Pancreas (tissue), 10 donors: ENCODE results near the gene GOPC. TPM values are rescaled to one million over a fixed set of nuclear protein-coding genes. Genes with fewer than 3 reads are reported as not detected.

ENCODE experiments used
- ATAC-seq, 4 donors: fragments of 200-7000 bp; cut with Tn5 transposase; one replicate each; pipeline versions ENCODE4 v1.8.0 to v1.9.1; 2020; ENCODE audit warnings: mild to moderate bottlenecking in 4 of 4, moderate library complexity in 4 of 4
- DNase-seq, 6 donors: peaks; one replicate each; pipeline ENCODE4 v3.0.0-alpha.2; 2020
- FAIRE-seq: peaks from 2 replicates; lab custom pipeline; 2012; peaks lifted over from hg19 to GRCh38; lab: Jason Lieb, UNC
- H3K27ac ChIP-seq, 4 donors: fragments of 200-600 bp; sonication (generic); 1 replicate in 3 of 4; 2 replicates in 1 of 4; pipeline versions ENCODE4 v1.5.0 to v1.8.0; 2020
- H3K27me3 ChIP-seq, 4 donors: fragments of 200-600 bp; one replicate each; pipeline ENCODE4 v1.8.0; 2021
- H3K36me3 ChIP-seq, 3 donors: fragments of 200-600 bp; sonication (generic) in 1 of 3; one replicate each; pipeline versions ENCODE4 v1.5.0 to v1.8.0; 2020 to 2021
- H3K4me1 ChIP-seq, 3 donors: fragments of 200-600 bp; one replicate each; pipeline ENCODE4 v1.8.0; 2021
- H3K4me3 ChIP-seq, 4 donors: fragments of 200-600 bp; sonication (generic) in 2 of 4; one replicate each; pipeline versions ENCODE4 v1.5.0 to v1.8.0; 2020 to 2021
- H3K9me3 ChIP-seq, 4 donors: fragments of 200-600 bp; one replicate each; pipeline ENCODE4 v1.8.0; 2021
- WGBS, 2 donors: extraction: QIAGEN DNeasy Blood & Tissue Kit; methylation state at CpG; one replicate each; pipeline ENCODE4 v1.1.7; 2013; 5-methylcytosine and 5-hydroxymethylcytosine counted together
- intact Hi-C, 3 donors: fragments of 100-400 bp; cut with DNase I; formaldehyde crosslinking; loops; one replicate each; pipeline versions ENCODE4 v1.11.1 to v1.14.2; 2022
- polyA plus RNA-seq, 2 donors: library from polyadenylated mRNA; stranded (reverse); fragments of 200-250 nt; gene quantifications; one replicate each; pipeline ENCODE4 v1.2.3, GENCODE V29; 2013
- total RNA-seq, 6 donors: library from RNA; stranded (reverse); fragmentation: NEBNext Ultra II Directional in 4 of 6; extraction: Animal tissue kit (Norgen Biotek cat#: 25700) in 4 of 6; gene quantifications; one replicate each; pipeline versions ENCODE4 v1.2.1 to v1.2.4, GENCODE V29; 2021 to 2023
- TF ChIP-seq, protein P1 (sequence below), 4 donors: fragments of 200-600 bp; sonication (generic) in 3 of 4; IDR thresholded peaks; one replicate each; pipeline versions ENCODE4 v1.5.0 to v1.8.0; 2021; ENCODE audit warnings: antibody characterized with exemption in 4 of 4
- donor health status: healthy with polysubstance abuse.
- donor health status: DM: no; HTN: no; CAD: no; lungs with moderate emphysema.
- donor health status: DM: no; HTN: no; CAD: no.
- donor health status: control.
- donor health status: control.
- donor health status: Bipolar disorder and iron deficiency.
- donor health status: DM: yes; HTN: yes; CAD: no.
- donor health status: DM: no; HTN: no; CAD: no.
- donor health status: DM: no; HTN: no; CAD: no.
- donor health status: DM: yes; HTN: yes; CAD: no.

GOPC gene
- total and polyA plus RNA-seq, 8 donors, result 5.1 to 13.9 (median 8.9) TPM

DNA sequence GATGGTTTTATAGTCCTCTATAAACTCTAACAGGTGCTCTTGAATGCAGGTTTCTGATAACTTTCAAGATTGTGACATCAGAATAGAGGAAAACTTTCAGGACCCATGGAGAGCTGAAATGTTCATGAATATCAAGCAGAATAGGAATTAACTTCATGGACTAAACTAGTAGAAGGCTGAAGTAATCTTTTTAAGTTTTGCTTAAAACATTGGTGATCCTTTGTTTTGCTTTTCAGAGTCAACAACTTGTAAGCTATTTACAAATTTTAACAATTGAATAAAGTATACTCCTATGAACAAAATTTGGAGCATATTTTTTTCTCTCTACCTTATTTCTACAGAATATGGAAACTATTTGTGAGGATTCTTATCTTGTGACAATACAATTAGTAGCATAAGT is 25.2 kb upstream of the GOPC start:
- no peaks in the 10 kb centered on the region for H3K4me1 ChIP-seq
- TF ChIP-seq, protein P1, sequence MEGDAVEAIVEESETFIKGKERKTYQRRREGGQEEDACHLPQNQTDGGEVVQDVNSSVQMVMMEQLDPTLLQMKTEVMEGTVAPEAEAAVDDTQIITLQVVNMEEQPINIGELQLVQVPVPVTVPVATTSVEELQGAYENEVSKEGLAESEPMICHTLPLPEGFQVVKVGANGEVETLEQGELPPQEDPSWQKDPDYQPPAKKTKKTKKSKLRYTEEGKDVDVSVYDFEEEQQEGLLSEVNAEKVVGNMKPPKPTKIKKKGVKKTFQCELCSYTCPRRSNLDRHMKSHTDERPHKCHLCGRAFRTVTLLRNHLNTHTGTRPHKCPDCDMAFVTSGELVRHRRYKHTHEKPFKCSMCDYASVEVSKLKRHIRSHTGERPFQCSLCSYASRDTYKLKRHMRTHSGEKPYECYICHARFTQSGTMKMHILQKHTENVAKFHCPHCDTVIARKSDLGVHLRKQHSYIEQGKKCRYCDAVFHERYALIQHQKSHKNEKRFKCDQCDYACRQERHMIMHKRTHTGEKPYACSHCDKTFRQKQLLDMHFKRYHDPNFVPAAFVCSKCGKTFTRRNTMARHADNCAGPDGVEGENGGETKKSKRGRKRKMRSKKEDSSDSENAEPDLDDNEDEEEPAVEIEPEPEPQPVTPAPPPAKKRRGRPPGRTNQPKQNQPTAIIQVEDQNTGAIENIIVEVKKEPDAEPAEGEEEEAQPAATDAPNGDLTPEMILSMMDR (IDR thresholded peaks at IDR 0.05), result no peak
- H3K4me3 ChIP-seq, result no peak overlapping the region
- intact Hi-C loops, result no loop called here
- FAIRE-seq, result no peak
- no peaks in the 10 kb centered on the region for H3K36me3 ChIP-seq
- no peaks in the 10 kb centered on the region for H3K9me3 ChIP-seq
- no peak overlapping the region for H3K27ac ChIP-seq
- DNase-seq, result no peak
- ATAC-seq, result no peak
- no peaks in the 10 kb centered on the region for H3K27me3 ChIP-seq

DNA sequence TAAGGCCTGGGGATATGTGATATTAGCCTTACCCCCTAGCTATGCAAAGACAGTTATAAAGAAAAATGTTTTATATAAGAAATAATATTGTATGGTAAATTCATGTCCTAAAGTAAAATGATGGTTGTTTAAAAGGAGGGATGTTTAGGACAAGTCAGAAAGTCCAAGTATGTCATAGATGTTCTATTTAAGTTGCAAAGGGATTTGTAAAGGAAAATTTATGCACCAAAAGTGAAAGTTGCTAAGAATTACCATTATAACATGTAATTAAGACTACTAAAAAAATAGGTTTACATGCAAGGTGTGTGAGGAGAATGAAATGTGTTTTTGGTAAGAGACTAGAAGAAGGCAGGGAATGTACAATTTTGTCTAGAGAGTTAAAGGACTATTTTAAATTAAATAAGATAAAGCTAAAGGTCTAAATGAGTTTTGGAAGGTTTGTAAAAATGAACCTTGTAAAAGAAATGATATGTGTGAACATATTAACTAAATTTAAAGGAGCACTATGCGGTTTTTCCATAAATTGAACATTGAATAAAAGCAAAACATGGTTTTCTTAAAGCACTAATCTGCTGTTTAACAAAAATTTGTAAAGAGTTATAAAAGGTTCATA is 22.7 kb upstream of the GOPC start:
- ATAC-seq (no peak), DNase-seq (no peak), FAIRE-seq (no peak)
- WGBS, 2 donors, result 73 to 81% methylated on average over 1 of the region's 1 CpG
- TF ChIP-seq, protein P1 (IDR thresholded peaks at IDR 0.05), result no peak
- Histone ChIP-seq H3K36me3 (no peaks in the 10 kb centered on the region), H3K27ac (no peak overlapping the region), H3K27me3 (no peaks in the 10 kb centered on the region), H3K4me1 (no peaks in the 10 kb centered on the region), H3K4me3 (no peak overlapping the region), H3K9me3 (no peaks in the 10 kb centered on the region)
- intact Hi-C loops, result no loop called here

DNA sequence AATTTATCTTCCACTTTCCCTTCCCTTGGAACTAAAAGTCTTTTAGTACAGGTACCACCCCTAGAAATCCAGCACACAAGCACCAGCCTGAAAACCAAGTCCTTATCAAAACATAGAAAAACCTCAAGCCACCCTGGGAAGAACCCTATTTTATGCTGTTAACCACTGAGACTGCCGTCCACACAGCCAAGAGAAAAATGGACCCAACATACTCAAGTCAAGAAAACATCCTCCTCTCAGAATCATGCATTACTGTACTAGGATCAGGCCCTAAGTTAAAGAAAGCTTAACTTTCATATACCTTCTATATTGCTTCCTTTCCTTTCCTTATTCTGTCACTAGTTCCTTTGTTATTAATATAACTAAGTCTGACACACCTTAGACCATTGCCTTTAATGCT is 16.9 kb upstream of the GOPC start:
- FAIRE-seq (no peak), DNase-seq (no peak), ATAC-seq (no peak)
- TF ChIP-seq, protein P1 (IDR thresholded peaks at IDR 0.05), result no peak
- no peaks in the 10 kb centered on the region for H3K27me3 ChIP-seq
- no peak overlapping the region for H3K27ac ChIP-seq
- H3K4me1 ChIP-seq, result no peaks in the 10 kb centered on the region
- 85 to 90% methylated on average over 1 of the region's 1 CpG for WGBS, 2 donors
- intact Hi-C loops, result no loop called here
- no peaks in the 10 kb centered on the region for H3K9me3 ChIP-seq
- H3K4me3 ChIP-seq, result no peak overlapping the region
- H3K36me3 ChIP-seq, result no peaks in the 10 kb centered on the region

DNA sequence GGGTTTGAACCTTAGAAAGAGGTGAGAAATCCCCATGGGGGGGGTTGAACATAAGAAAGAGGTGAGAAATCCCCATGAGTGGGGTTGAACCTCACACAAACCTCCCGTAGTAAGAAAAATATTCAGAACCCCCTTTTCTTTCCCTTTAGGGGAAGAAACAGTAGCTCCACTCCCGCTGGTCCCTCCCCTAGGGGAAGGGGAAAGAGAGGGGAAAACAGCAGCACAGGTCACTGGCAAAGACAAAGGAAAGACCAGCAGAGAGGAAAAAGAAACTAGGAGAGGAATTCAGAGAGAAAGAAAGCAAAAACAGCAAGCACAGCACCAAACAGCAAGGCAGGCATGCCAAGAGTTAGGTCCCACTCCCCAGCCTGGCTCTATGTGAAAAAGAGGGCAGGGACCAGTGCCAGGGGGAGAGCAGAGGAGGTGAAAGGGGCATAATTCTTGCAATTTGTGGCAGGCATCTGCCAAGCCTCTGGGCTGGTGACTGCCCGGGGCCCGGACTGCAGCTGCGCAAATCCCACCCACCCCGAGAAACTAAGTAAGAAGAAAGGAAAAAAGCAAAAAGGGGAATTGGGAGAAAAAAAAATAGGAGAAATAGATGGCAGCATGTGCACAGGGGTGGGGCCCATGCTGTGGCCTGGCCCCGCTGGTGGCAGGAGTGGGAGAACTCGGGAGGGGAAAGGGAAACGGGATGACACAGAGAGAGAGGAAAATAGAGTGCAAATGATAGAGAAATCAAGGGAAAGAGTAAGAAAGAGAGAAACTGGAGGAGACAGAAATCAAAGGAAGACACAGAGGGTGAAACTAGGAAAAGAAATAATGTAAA is 15.1 kb upstream of the GOPC start:
- WGBS, 2 donors, result 87 to 92% methylated on average over 9 of the region's 9 CpGs
- TF ChIP-seq, protein P1 (IDR thresholded peaks at IDR 0.05), result no peak
- Histone ChIP-seq H3K4me3 (no peak overlapping the region), H3K36me3 (no peaks in the 10 kb centered on the region), H3K4me1 (no peaks in the 10 kb centered on the region), H3K27me3 (no peaks in the 10 kb centered on the region), H3K9me3 (no peaks in the 10 kb centered on the region), H3K27ac (no peak overlapping the region)
- DNase-seq, result no peak
- intact Hi-C loops, result no loop called here
- no peak for FAIRE-seq
- no peak for ATAC-seq
